Mesendoderm (in vitro differentiated cells): ENCODE results near the gene CCNL2.

Source experiments
- DNase-seq: peaks from one replicate; pipeline ENCODE4 v3.0.0; 2013
- H2AK5ac ChIP-seq: 2 replicates; pipeline ENCODE4 v1.6.1; 2013; ENCODE audit warnings: low read length, inconsistent platforms
- H2BK120ac ChIP-seq: 2 replicates; pipeline ENCODE4 v1.6.1; 2013; ENCODE audit warnings: low read depth, mild to moderate bottlenecking, low read length, moderate library complexity, mixed read lengths
- H2BK15ac ChIP-seq: replicated peaks from 2 replicates; pipeline ENCODE4 v1.6.1; 2013; ENCODE audit warnings: low read depth, mild to moderate bottlenecking, moderate library complexity
- H2BK5ac ChIP-seq: 2 replicates; pipeline ENCODE4 v1.6.1; 2013; ENCODE audit warnings: low read length, inconsistent platforms
- H3K18ac ChIP-seq: 2 replicates; pipeline ENCODE4 v1.6.1; 2013; ENCODE audit warnings: mild to moderate bottlenecking, low read length, mixed read lengths
- H3K23ac ChIP-seq: one replicate; pipeline ENCODE4 v1.6.1; 2013; ENCODE audit warnings: low read length
- H3K27ac ChIP-seq: 2 replicates; pipeline ENCODE4 v1.5.1; 2013; ENCODE audit warnings: low read depth, mild to moderate bottlenecking, inconsistent platforms, low read length, moderate library complexity
- H3K27me3 ChIP-seq: 2 replicates; pipeline ENCODE4 v1.6.1; 2013; ENCODE audit warnings: low read length, control low read depth, mild to moderate bottlenecking, inconsistent platforms; ENCODE audit not compliant: insufficient read depth, poor library complexity
- H3K36me3 ChIP-seq: 2 replicates; pipeline ENCODE4 v1.6.1; 2013; ENCODE audit warnings: low read length, inconsistent platforms; ENCODE audit not compliant: control insufficient read depth, insufficient read depth
- H3K4ac ChIP-seq: one replicate; pipeline ENCODE4 v1.6.1; 2013; ENCODE audit warnings: low read depth, mild to moderate bottlenecking, low read length, moderate library complexity
- H3K4me1 ChIP-seq: 2 replicates; pipeline ENCODE4 v1.6.1; 2013; ENCODE audit warnings: low read depth, low read length, inconsistent platforms; ENCODE audit not compliant: control insufficient read depth
- H3K4me2 ChIP-seq: 2 replicates; pipeline ENCODE4 v1.6.1; 2013; ENCODE audit warnings: low read length
- H3K4me3 ChIP-seq: 2 replicates; pipeline ENCODE4 v1.5.1; 2013; ENCODE audit warnings: mild to moderate bottlenecking, low read length
- H3K56ac ChIP-seq: one replicate; pipeline ENCODE4 v1.6.1; 2013; ENCODE audit warnings: low read length
- H3K79me1 ChIP-seq: 2 replicates; pipeline ENCODE4 v1.6.1; 2013; ENCODE audit warnings: low read length, inconsistent platforms
- H3K79me2 ChIP-seq: 2 replicates; pipeline ENCODE4 v1.6.1; 2013; ENCODE audit warnings: mild to moderate bottlenecking, low read length; ENCODE audit not compliant: control insufficient read depth, insufficient read depth
- H3K9ac ChIP-seq: 2 replicates; pipeline ENCODE4 v1.6.1; 2013; ENCODE audit warnings: low read length, inconsistent platforms
- H4K5ac ChIP-seq: one replicate; pipeline ENCODE4 v1.6.1; 2013; ENCODE audit warnings: low read length
- H4K8ac ChIP-seq: one replicate; pipeline ENCODE4 v1.6.1; 2013; ENCODE audit warnings: low read depth, mild to moderate bottlenecking, control low read depth, low read length, moderate library complexity
- WGBS: extraction: QIAGEN DNeasy Blood & Tissue Kit; methylation state at CpG from one replicate; pipeline ENCODE4 v1.1.7; 2013; ENCODE audit warnings: low lambda C conversion rate, missing lambda C conversion rate; ENCODE audit not compliant: insufficient coverage; ENCODE audit errors: extremely low coverage; 5-methylcytosine and 5-hydroxymethylcytosine counted together

CCNL2 gene

DNA sequence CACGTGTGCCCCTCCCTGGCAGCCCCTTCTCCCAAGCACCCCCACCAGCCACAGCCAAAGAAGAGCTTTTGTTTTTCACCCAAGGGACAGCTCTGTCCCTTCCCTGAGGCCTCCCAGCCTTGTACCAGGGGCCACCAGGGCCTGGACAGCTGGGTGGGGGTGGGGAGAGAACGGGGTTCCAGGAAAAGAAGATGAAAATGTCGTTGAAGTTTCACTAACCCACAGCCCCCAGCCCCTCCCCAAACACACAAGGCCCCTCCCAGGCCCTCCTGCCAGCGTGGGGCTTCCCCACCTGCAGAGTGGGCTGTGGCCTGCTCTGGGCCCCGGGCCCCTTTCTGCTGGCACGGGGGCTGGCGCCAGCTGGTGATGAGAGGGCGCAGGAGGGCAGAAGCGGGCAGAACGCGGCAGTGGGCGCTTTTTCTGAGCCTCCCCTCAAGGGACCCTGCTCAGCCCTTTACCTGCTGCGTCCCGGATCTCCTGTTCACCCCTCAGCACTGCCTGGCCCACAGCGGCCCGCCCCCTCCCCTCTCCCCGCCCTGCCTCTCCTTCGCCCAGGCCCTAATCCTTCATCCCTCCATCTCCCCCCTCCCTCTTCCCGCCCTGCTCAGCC is 27.5 kb upstream of the CCNL2 start:
- Histone ChIP-seq H4K5ac (no peak overlapping the region), H3K4me2 (no peak overlapping the region), H3K79me1 (no peaks in the 10 kb centered on the region), H3K18ac (peak overlapping the region; percentile 89), H3K36me3 (no peaks in the 10 kb centered on the region), H2BK120ac (no peak overlapping the region), H3K56ac (peak overlapping the region; percentile 63), H4K8ac (no peak overlapping the region), H3K27me3 (no peaks in the 10 kb centered on the region), H3K79me2 (no peaks in the 10 kb centered on the region), H3K9ac (peak overlapping the region; percentile 49), H3K4ac (peak overlapping the region; percentile 84), H2AK5ac (no peak overlapping the region), H3K4me1 (peaks cover 8% of the 10 kb centered on the region), H3K27ac (no peak overlapping the region), H3K4me3 (no peak overlapping the region), H2BK5ac (no peak overlapping the region), H3K23ac (no peak overlapping the region), H2BK15ac (no peak overlapping the region)
- WGBS, result no CpG with 5 or more reads among the region's 19 CpGs
- DNase-seq, result peak; percentile 72

DNA sequence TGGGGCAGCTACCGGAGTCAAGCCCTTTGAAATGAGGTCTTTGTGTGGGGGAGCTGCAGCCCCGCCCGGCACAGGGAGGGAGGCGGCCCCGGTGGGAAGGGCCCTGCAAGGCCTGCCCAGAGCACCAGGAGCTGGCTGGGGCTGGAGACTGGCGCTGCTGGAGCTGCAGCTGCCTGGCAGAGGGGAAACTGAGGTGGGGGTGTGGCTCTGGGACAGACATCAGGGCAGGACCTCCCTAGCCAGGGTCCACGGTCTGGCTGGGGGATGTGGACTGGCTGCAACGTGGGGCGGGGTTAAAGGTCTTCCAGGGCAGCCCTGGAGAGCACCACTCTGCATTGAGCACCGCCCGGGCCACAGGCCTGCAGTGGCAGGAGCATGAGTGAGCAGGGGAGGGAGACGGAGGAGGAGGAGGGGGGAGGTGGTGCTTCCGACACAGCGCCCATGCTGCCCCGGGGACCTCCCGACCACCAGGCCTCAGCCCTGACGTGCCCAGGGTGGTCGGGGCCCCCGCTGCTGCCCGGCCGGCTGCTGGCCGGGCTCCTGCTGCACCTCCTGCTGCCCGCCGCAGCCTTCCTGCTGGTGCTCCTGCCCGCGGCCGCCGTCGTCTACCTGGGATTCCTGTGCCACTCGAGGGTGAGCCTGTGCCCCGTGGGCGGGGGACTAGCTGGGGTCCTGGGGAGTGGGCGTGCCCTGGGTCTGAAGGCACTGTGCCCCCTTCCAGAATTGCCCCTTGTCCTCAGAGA is 26.8 kb upstream of the CCNL2 start:
- Histone ChIP-seq H3K18ac (peak overlapping the region; percentile 89), H2AK5ac (peak overlapping the region; percentile 89), H2BK5ac (peak overlapping the region; percentile 72), H2BK15ac (no peak overlapping the region), H3K4me3 (no peak overlapping the region), H4K5ac (no peak overlapping the region), H3K56ac (peak overlapping the region; percentile 63), H3K4me2 (peak overlapping the region; percentile 5), H3K4me1 (peaks cover 5% of the 10 kb centered on the region), H4K8ac (no peak overlapping the region), H3K27ac (no peak overlapping the region), H3K79me1 (no peaks in the 10 kb centered on the region), H3K27me3 (no peaks in the 10 kb centered on the region), H3K4ac (peak overlapping the region; percentile 84), H3K36me3 (no peaks in the 10 kb centered on the region), H3K9ac (peak overlapping the region; percentile 49), H2BK120ac (no peak overlapping the region), H3K79me2 (no peaks in the 10 kb centered on the region), H3K23ac (no peak overlapping the region)
- no CpG with 5 or more reads among the region's 33 CpGs for WGBS
- peak; percentile 69 for DNase-seq

DNA sequence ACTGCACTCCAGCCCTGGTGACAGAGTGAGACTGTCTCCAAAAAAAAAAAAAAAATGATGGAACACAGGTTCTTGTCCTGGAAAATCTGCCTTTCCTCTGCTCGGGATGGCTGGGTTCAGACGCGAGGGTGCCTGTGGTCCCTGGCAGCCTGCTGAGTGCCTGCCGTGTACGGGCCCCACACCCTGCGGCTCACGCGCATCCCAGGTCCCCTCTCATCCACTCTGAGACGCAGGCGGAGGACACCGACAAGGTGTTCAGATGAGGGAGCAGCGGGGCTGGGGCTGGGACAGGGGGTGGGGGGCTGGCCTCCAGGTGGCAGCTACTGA is 26.3 kb upstream of the CCNL2 start:
- no peak overlapping the region for H2BK120ac ChIP-seq
- DNase-seq, result no peak
- H3K79me2 ChIP-seq, result no peaks in the 10 kb centered on the region
- H3K4ac ChIP-seq, result no peak overlapping the region
- H3K56ac ChIP-seq, result peak overlapping the region; percentile 39
- H3K4me3 ChIP-seq, result no peak overlapping the region
- H3K23ac ChIP-seq, result no peak overlapping the region
- no peak overlapping the region for H3K27ac ChIP-seq
- H3K27me3 ChIP-seq, result no peaks in the 10 kb centered on the region
- H3K79me1 ChIP-seq, result no peaks in the 10 kb centered on the region
- no peak overlapping the region for H3K9ac ChIP-seq
- no peak overlapping the region for H3K18ac ChIP-seq
- no CpG with 5 or more reads among the region's 12 CpGs for WGBS
- no peak overlapping the region for H4K5ac ChIP-seq
- no peak overlapping the region for H2BK5ac ChIP-seq
- H3K4me1 ChIP-seq, result peaks cover 5% of the 10 kb centered on the region
- H3K36me3 ChIP-seq, result no peaks in the 10 kb centered on the region
- no peak overlapping the region for H2BK15ac ChIP-seq
- H4K8ac ChIP-seq, result no peak overlapping the region
- H3K4me2 ChIP-seq, result no peak overlapping the region
- H2AK5ac ChIP-seq, result no peak overlapping the region

DNA sequence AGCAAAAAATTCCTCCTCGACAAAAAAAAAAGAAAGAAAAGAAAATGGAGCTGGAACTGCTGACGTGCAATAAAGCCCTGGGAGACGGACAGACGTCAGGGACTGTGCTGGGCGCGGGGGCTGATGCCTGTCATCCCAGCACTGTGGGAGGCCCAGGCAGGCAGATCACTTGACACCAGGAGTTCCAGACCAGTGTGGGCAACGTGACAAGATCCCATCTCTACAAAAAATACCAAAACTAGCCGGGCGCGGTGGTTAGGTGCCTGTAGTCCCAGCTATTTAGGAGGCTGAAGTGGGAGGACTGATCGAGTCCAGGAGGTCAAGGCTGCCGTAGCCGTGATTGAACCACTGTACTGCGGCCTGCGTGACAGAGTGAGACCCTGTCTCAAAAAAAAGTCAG is 25.6 kb upstream of the CCNL2 start:
- Histone ChIP-seq H3K4me3 (no peak overlapping the region), H3K9ac (no peak overlapping the region), H3K23ac (no peak overlapping the region), H4K8ac (no peak overlapping the region), H2BK5ac (no peak overlapping the region), H3K56ac (no peak overlapping the region), H4K5ac (no peak overlapping the region), H3K79me1 (no peaks in the 10 kb centered on the region), H3K18ac (no peak overlapping the region), H3K4me2 (no peak overlapping the region), H2BK120ac (no peak overlapping the region), H3K4me1 (peaks cover 5% of the 10 kb centered on the region), H2BK15ac (no peak overlapping the region), H3K27me3 (no peaks in the 10 kb centered on the region), H2AK5ac (no peak overlapping the region), H3K4ac (no peak overlapping the region), H3K27ac (no peak overlapping the region), H3K79me2 (no peaks in the 10 kb centered on the region), H3K36me3 (no peaks in the 10 kb centered on the region)
- WGBS, result no CpG with 5 or more reads among the region's 15 CpGs
- DNase-seq, result no peak

DNA sequence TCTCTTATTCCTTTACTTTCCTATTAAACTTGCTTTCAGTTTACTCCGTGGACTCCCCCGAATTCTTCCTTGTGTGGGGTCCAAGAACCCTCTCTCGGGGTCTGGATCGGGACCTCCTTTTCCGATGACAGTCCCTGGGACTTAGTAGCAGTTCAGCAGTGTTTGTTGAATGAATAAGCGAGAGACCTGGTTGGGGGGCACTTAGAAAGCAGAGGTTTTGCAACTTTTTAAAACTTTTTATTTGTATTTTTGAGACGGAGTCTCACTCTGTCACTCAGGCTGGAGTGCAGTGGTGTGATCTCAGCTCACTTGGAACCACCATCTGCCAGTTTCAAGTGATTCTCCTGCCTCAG is 24.1 kb upstream of the CCNL2 start:
- no peak overlapping the region for H3K4me2 ChIP-seq
- whole genome bisulfite sequencing, result no CpG with 5 or more reads among the region's 7 CpGs
- H3K9ac ChIP-seq, result no peak overlapping the region
- no peak for DNase-seq
- H4K8ac ChIP-seq, result no peak overlapping the region
- peak overlapping the region; percentile 56 for H3K56ac ChIP-seq
- H2BK5ac ChIP-seq, result no peak overlapping the region
- H3K4me1 ChIP-seq, result peaks cover 5% of the 10 kb centered on the region
- no peak overlapping the region for H3K27ac ChIP-seq
- no peak overlapping the region for H4K5ac ChIP-seq
- no peak overlapping the region for H3K23ac ChIP-seq
- H3K27me3 ChIP-seq, result no peaks in the 10 kb centered on the region
- no peak overlapping the region for H3K4ac ChIP-seq
- H3K18ac ChIP-seq, result no peak overlapping the region
- H3K4me3 ChIP-seq, result no peak overlapping the region
- no peaks in the 10 kb centered on the region for H3K79me2 ChIP-seq
- H2BK15ac ChIP-seq, result no peak overlapping the region
- no peaks in the 10 kb centered on the region for H3K36me3 ChIP-seq
- H3K79me1 ChIP-seq, result no peaks in the 10 kb centered on the region
- no peak overlapping the region for H2AK5ac ChIP-seq
- H2BK120ac ChIP-seq, result no peak overlapping the region
